HFFc6 (cell line): Measurements from ENCODE around the gene FRS3. TPM values are rescaled to one million over a fixed set of nuclear protein-coding genes. Genes with fewer than 3 reads are reported as not detected.

Source experiments
- DNase-seq: peaks from one replicate; pipeline ENCODE4 v3.0.0-alpha.2; 2018
- H3K27ac Mint-ChIP-seq: 2 replicates; pipeline ENCODE4 v1.8.0; 2020; ENCODE audit warnings: mild to moderate bottlenecking, mixed read lengths
- H3K27me3 Mint-ChIP-seq: 2 replicates; pipeline ENCODE4 v1.8.0; 2021; ENCODE audit warnings: mild to moderate bottlenecking, moderate library complexity, mixed read lengths; ENCODE audit not compliant: insufficient read depth
- H3K36me3 Mint-ChIP-seq: 2 replicates; pipeline ENCODE4 v1.8.0; 2021; ENCODE audit warnings: low read depth, mixed read lengths
- H3K4me1 Mint-ChIP-seq: 2 replicates; pipeline ENCODE4 v1.8.0; 2020; ENCODE audit warnings: low read depth, mixed read lengths
- H3K4me3 Mint-ChIP-seq: 2 replicates; pipeline ENCODE4 v1.8.0; 2020; ENCODE audit warnings: mild to moderate bottlenecking, moderate library complexity, mixed read lengths
- H3K9me3 Mint-ChIP-seq: 2 replicates; pipeline ENCODE4 v1.8.0; 2020; ENCODE audit warnings: mild to moderate bottlenecking, mixed read lengths
- total RNA-seq, 6 experiments: library from RNA; stranded (reverse); fragmentation: NEBNext Ultra II Directional; extraction: Animal tissue kit (Norgen Biotek cat#: 25700); gene quantifications; 2 replicates in 1 of 6; 3 replicates in 5 of 6; pipeline ENCODE4 v1.2.3, GENCODE V29; 2021
- TF ChIP-seq, protein P1 (sequence below): fragments of 200-600 bp; sonication (generic); IDR thresholded peaks from 2 replicates; pipeline ENCODE4 v1.5.0; 2021; ENCODE audit warnings: antibody characterized with exemption, mild to moderate bottlenecking

Gene FRS3
- total RNA-seq, 6 experiments from 2014 or later, result 2.5 to 3.4 (median 2.9) TPM

DNA sequence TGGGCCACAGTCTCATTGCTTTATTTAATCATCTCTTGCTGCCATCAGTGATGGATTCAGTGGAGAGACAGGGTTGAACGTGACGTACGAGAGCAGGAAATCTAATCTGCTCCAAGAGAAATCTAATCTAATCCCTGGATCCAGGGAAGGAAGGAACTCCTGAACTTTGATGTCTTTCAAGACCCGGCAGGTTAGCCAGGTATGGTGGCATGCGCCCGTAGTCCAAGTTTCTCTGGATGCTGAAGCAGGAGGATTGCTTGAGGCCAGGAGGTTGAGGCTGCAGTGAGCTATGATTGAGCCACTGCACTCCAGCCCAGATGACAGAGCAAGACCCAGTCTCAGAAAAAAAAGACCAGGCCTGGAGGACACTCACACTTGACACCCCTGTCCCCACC, 21.1 kb downstream of the FRS3 start:
- no peak overlapping the region for H3K4me3 Mint-ChIP-seq
- H3K27ac Mint-ChIP-seq, result no peak overlapping the region

DNA sequence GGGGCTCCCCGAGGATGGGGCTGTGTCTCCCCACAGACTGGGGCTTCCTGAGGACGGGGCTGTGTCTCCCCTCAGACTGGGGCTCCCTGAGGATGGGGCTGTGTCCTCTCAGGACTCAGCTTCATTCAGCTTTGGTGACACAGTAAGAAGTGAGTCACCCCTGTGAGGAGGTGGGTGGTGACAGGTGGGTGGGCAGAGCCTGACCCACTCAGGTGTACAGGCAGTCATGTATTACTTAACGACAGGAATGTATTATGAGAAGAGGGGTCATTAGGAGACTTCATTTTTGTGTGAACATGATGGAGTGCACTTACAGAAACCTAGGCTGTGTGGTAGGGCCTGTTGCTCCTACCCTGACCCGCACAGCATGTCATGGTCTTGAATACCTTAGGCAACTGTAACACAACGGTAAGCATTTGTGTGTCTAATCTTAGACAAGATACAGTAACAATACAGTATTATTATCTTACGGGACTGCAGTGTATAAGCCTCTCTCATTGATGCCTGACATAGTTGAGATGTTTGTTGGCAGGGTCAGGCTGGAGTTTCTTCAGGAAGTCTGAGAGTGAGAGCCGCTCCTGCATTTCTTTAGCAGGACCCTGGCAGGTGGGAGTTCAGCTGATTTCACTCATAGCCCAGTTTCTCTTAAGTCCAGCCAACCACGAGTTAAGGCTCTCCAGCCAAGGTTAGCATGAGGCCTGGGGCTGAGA, 21.6 kb downstream of the FRS3 start:
- no peak overlapping the region for H3K4me3 Mint-ChIP-seq
- TF ChIP-seq, protein P1, sequence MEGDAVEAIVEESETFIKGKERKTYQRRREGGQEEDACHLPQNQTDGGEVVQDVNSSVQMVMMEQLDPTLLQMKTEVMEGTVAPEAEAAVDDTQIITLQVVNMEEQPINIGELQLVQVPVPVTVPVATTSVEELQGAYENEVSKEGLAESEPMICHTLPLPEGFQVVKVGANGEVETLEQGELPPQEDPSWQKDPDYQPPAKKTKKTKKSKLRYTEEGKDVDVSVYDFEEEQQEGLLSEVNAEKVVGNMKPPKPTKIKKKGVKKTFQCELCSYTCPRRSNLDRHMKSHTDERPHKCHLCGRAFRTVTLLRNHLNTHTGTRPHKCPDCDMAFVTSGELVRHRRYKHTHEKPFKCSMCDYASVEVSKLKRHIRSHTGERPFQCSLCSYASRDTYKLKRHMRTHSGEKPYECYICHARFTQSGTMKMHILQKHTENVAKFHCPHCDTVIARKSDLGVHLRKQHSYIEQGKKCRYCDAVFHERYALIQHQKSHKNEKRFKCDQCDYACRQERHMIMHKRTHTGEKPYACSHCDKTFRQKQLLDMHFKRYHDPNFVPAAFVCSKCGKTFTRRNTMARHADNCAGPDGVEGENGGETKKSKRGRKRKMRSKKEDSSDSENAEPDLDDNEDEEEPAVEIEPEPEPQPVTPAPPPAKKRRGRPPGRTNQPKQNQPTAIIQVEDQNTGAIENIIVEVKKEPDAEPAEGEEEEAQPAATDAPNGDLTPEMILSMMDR, result no peak
- DNase-seq, result no peak
- H3K9me3 Mint-ChIP-seq, result no peaks in the 10 kb centered on the region
- no peaks in the 10 kb centered on the region for H3K4me1 Mint-ChIP-seq
- no peaks in the 10 kb centered on the region for H3K36me3 Mint-ChIP-seq
- peaks cover 14% of the 10 kb centered on the region for H3K27me3 Mint-ChIP-seq
- no peak overlapping the region for H3K27ac Mint-ChIP-seq

More for the DNA sequence above, 21.1 kb downstream of the FRS3 start:
- DNase-seq, result no peak
- H3K36me3 Mint-ChIP-seq, result no peaks in the 10 kb centered on the region
- TF ChIP-seq, protein P1, result no peak
- no peaks in the 10 kb centered on the region for H3K4me1 Mint-ChIP-seq
- H3K27me3 Mint-ChIP-seq, result peaks cover 11% of the 10 kb centered on the region
- no peaks in the 10 kb centered on the region for H3K9me3 Mint-ChIP-seq

DNA sequence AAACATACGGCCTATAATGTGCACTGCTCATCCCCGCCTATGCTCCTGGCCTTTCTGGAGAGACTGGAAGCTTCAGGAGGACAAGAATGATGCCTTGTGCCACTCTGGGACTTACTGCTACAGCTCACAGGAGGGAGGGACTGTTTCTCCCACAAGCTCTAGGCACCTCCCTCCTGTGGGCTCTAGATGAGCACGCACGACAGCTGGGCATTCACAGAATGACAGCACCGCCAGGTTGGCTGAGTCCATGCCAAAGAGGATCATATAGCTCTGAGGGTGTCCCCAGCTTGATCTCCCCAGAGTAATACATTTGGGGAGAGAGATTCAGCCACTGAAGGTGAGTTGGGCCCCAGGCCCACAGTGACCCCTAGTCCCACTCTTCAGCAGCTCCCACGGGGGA, 22.4 kb downstream of the FRS3 start:
- TF ChIP-seq, protein P1, result no peak
- H3K9me3 Mint-ChIP-seq, result no peaks in the 10 kb centered on the region
- no peak overlapping the region for H3K27ac Mint-ChIP-seq
- H3K36me3 Mint-ChIP-seq, result no peaks in the 10 kb centered on the region
- H3K27me3 Mint-ChIP-seq, result peaks cover 12% of the 10 kb centered on the region
- no peaks in the 10 kb centered on the region for H3K4me1 Mint-ChIP-seq
- H3K4me3 Mint-ChIP-seq, result no peak overlapping the region
- DNase-seq, result no peak

DNA sequence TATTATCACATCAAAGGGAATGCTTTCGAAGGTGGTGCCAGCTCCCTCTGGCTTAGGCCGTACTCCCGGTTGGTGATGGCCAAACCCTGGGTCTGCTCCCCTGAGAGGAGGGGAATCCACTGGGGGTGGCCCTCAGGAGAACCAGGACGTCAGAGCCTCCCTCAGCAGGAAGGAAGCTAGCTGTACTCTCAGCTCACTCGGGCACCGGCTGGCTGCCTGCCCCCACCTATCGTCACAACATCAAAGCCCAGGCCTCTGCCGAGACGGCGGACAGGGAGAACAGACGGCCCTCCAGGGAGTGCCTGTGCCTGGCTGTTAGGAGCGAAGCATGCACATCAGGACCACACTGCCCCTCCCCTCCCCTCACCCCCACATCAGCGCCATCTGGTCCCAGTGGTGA, 23.3 kb downstream of the FRS3 start:
- no peaks in the 10 kb centered on the region for H3K4me1 Mint-ChIP-seq
- H3K4me3 Mint-ChIP-seq, result no peak overlapping the region
- peaks cover 13% of the 10 kb centered on the region for H3K27me3 Mint-ChIP-seq
- H3K36me3 Mint-ChIP-seq, result no peaks in the 10 kb centered on the region
- TF ChIP-seq, protein P1, result no peak
- no peak for DNase-seq
- no peak overlapping the region for H3K27ac Mint-ChIP-seq
- no peaks in the 10 kb centered on the region for H3K9me3 Mint-ChIP-seq

DNA sequence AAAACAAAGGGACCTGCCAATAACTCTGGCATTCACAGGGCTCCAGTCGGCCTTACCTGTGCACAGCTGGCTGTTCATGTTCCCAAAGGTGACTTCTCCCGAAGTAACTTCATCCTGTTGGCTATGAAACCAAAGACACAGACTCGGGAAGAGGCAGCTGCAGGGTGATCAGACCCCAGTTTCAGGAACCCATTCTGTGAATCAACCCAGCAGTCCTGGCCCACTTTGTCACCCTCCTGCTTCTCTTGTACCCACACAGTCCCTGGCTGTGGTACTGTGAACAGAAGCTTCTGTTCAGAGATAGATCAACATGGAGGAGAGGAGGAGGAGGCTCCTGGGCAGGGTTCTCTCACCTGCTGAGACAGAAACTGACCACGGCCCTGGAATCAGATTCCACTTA, 23.8 kb downstream of the FRS3 start:
- Mint-ChIP-seq H3K36me3 (no peaks in the 10 kb centered on the region), H3K4me3 (no peak overlapping the region), H3K27ac (no peak overlapping the region), H3K4me1 (no peaks in the 10 kb centered on the region), H3K9me3 (no peaks in the 10 kb centered on the region), H3K27me3 (peaks cover 13% of the 10 kb centered on the region)
- no peak for DNase-seq
- TF ChIP-seq, protein P1, result no peak
